Measurements from ENCODE around the gene GPR62. TPM values are rescaled to one million over a fixed set of nuclear protein-coding genes. Genes with fewer than 3 reads are reported as not detected.
"Not testable (repeated sequence)": the region's sequence is repeated elsewhere in the genome, so short reads cannot be mapped to it uniquely, and the experiment has no call there.

GPR62 gene, protein sequence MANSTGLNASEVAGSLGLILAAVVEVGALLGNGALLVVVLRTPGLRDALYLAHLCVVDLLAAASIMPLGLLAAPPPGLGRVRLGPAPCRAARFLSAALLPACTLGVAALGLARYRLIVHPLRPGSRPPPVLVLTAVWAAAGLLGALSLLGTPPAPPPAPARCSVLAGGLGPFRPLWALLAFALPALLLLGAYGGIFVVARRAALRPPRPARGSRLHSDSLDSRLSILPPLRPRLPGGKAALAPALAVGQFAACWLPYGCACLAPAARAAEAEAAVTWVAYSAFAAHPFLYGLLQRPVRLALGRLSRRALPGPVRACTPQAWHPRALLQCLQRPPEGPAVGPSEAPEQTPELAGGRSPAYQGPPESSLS
- total RNA-seq (0.13 TPM), polyA plus RNA-seq (ENCODE audit: insufficient read depth in 1 of 8, insufficient read length in 8 of 8, low replicate concordance in 1 of 8) (under 1 TPM; 0.18 to 0.59 (median 0.52) TPM)
- long read RNA-seq, donor 1, transcript GPR62-201 (1 exons, 2,191 nt), result major isoform, 18 of 18 reads
- long read RNA-seq, donor 1, partial matches to known transcripts, result 0 of 18 reads
- long read RNA-seq, donor 1, other reads (novel, unspliced or antisense), result 0 of 18 reads
- long read RNA-seq, donor 2, transcript GPR62-201 (1 exons, 2,191 nt), result major isoform, 9 of 9 reads
- long read RNA-seq, donor 2, partial matches to known transcripts, result 0 of 9 reads
- long read RNA-seq, donor 2, other reads (novel, unspliced or antisense), result 0 of 9 reads
- long read RNA-seq, donor 3, transcript GPR62-201 (1 exons, 2,191 nt), result major isoform, 63 of 94 reads
- long read RNA-seq, donor 3, partial matches to known transcripts, result 11 of 94 reads
- long read RNA-seq, donor 3, other reads (novel, unspliced or antisense), result 20 of 94 reads
- long read RNA-seq, donor 4, transcript GPR62-201 (1 exons, 2,191 nt), result major isoform, 19 of 19 reads
- long read RNA-seq, donor 4, partial matches to known transcripts, result 0 of 19 reads
- long read RNA-seq, donor 4, other reads (novel, unspliced or antisense), result 0 of 19 reads
- long read RNA-seq, donor 5, transcript GPR62-201 (1 exons, 2,191 nt), result major isoform, 139 of 139 reads
- long read RNA-seq, donor 5, partial matches to known transcripts, result 0 of 139 reads
- long read RNA-seq, donor 5, other reads (novel, unspliced or antisense), result 0 of 139 reads
- long read RNA-seq, donor 6, transcript GPR62-201 (1 exons, 2,191 nt), result major isoform, 99 of 120 reads
- long read RNA-seq, donor 6, partial matches to known transcripts, result 12 of 120 reads
- long read RNA-seq, donor 6, other reads (novel, unspliced or antisense), result 9 of 120 reads
- long read RNA-seq, donor 7, transcript GPR62-201 (1 exons, 2,191 nt), result major isoform, 87 of 87 reads
- long read RNA-seq, donor 7, partial matches to known transcripts, result 0 of 87 reads
- long read RNA-seq, donor 7, other reads (novel, unspliced or antisense), result 0 of 87 reads
- long read RNA-seq, donor 8, transcript GPR62-201 (1 exons, 2,191 nt), result major isoform, 40 of 40 reads
- long read RNA-seq, donor 8, partial matches to known transcripts, result 0 of 40 reads
- long read RNA-seq, donor 8, other reads (novel, unspliced or antisense), result 0 of 40 reads
- long read RNA-seq, donor 9, transcript GPR62-201 (1 exons, 2,191 nt), result major isoform, 38 of 38 reads
- long read RNA-seq, donor 9, partial matches to known transcripts, result 0 of 38 reads
- long read RNA-seq, donor 9, other reads (novel, unspliced or antisense), result 0 of 38 reads
- long read RNA-seq, donor 10, transcript GPR62-201 (1 exons, 2,191 nt), result major isoform, 52 of 69 reads
- long read RNA-seq, donor 10, partial matches to known transcripts, result 12 of 69 reads
- long read RNA-seq, donor 10, other reads (novel, unspliced or antisense), result 5 of 69 reads
- long read RNA-seq, donor 11, transcript GPR62-201 (1 exons, 2,191 nt), result major isoform, 25 of 25 reads
- long read RNA-seq, donor 11, partial matches to known transcripts, result 0 of 25 reads
- long read RNA-seq, donor 11, other reads (novel, unspliced or antisense), result 0 of 25 reads

DNA sequence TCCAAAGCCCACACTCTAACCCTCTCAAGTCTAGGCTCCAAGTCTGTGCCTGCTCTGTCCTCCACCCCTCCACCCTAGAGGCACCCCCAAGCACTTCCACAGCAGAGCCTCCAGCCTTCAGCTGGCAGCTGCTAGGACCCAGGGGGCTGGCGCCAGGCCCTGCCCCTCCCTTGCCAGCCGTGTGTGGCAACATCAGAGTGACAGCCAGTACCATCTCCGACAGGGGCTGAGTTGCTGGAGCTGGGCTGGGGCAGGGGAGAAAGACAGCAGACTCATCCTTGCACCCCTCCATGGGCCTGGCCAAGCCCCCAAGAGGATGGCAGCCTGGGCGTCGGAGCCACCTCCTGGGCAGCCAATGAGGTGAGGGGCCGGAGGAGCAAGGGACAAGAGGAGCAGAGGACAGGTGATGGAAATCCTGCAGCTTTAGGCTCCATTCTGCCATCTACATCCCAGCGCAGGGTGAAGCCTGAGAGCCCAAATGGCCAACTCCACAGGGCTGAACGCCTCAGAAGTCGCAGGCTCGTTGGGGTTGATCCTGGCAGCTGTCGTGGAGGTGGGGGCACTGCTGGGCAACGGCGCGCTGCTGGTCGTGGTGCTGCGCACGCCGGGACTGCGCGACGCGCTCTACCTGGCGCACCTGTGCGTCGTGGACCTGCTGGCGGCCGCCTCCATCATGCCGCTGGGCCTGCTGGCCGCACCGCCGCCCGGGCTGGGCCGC is at the start of gene GPR62:
TSS of gene GPR62 (plus strand) at position 207 of the 718 bp plus-strand sequence. CDS start at position 479, 272 bp downstream.
- WGBS (ENCODE audit: insufficient coverage), result 13% methylated on average over 30 of the region's 33 CpGs
- H3K27ac ChIP-seq (ENCODE audit: low read length), result no peak within 1 kb of the TSS
- no peak for DNase-seq
- peak within 1 kb of the TSS; percentile 8 for H3K4me3 ChIP-seq (ENCODE audit: low read length)
- peaks cover 33% of the 10 kb centered on the region for H3K36me3 ChIP-seq (ENCODE audit: control insufficient read depth, insufficient read depth, low read length)
- H3K4me1 ChIP-seq (ENCODE audit: control insufficient read depth, insufficient read depth, low read length), result peaks cover 22% of the 10 kb centered on the region
- no peaks in the 10 kb centered on the region for H3K9me3 ChIP-seq (replicated peaks; ENCODE audit: control insufficient read depth, low read depth, low read length)
- H3K27me3 ChIP-seq (ENCODE audit: control insufficient read depth, insufficient read depth, low read length), result peaks cover 17% of the 10 kb centered on the region

DNA sequence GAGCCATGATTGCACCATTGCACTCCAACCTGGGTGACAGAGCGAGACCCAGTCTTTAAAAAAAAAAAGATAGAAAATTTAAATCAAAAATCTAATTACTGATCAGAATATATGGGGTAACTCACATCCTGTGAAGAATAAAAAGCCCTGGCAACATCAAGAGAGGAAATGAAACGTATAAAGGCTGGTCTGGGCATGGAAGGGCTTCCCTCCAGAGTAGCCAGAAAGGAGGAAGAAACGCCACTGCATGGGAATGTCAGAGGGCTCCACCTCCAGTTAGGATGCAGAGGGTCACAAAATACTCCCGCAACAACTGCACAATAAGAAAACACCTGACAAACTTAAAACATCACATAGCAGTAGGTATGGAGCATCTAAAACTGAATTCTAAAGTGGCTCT is 47.2 kb upstream of the GPR62 start:
- no peak for DNase-seq
- Histone ChIP-seq H3K9me3 (replicated peaks; ENCODE audit: control insufficient read depth, low read depth, low read length) (no peaks in the 10 kb centered on the region), H3K36me3 (ENCODE audit: control insufficient read depth, insufficient read depth, low read length) (no peaks in the 10 kb centered on the region), H3K4me3 (ENCODE audit: low read length) (no peak overlapping the region), H3K27ac (ENCODE audit: low read length) (no peak overlapping the region), H3K27me3 (ENCODE audit: control insufficient read depth, insufficient read depth, low read length) (no peaks in the 10 kb centered on the region), H3K4me1 (ENCODE audit: control insufficient read depth, insufficient read depth, low read length) (no peaks in the 10 kb centered on the region)
- 29% methylated on average over 1 of the region's 4 CpGs for WGBS (ENCODE audit: insufficient coverage)

DNA sequence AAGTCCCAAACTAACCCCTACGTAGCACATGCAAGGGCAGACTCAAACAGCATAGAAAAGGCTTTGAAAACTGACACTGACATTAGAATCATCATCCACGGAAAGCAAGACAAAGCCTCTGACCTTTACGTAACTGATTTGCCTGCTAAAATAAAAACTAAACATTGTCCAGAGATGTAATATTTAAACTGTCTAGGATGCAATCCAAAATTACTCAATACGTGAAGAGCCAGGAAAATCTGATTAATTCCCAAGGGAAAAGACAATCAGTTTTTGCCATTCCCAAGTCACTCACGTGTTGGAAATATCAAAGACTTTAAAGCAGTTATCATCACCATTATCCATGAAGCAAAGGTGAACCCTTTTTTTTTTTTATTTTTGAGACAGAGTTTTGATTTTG is 38.8 kb upstream of the GPR62 start:
- H3K27ac ChIP-seq (ENCODE audit: low read length), result no peak overlapping the region
- no peak for DNase-seq
- WGBS (ENCODE audit: insufficient coverage), result no CpG with 5 or more reads among the region's 5 CpGs
- H3K9me3 ChIP-seq (replicated peaks; ENCODE audit: control insufficient read depth, low read depth, low read length), result no peaks in the 10 kb centered on the region
- H3K36me3 ChIP-seq (ENCODE audit: control insufficient read depth, insufficient read depth, low read length), result no peaks in the 10 kb centered on the region
- no peaks in the 10 kb centered on the region for H3K4me1 ChIP-seq (ENCODE audit: control insufficient read depth, insufficient read depth, low read length)
- no peak overlapping the region for H3K4me3 ChIP-seq (ENCODE audit: low read length)
- H3K27me3 ChIP-seq (ENCODE audit: control insufficient read depth, insufficient read depth, low read length), result no peaks in the 10 kb centered on the region

DNA sequence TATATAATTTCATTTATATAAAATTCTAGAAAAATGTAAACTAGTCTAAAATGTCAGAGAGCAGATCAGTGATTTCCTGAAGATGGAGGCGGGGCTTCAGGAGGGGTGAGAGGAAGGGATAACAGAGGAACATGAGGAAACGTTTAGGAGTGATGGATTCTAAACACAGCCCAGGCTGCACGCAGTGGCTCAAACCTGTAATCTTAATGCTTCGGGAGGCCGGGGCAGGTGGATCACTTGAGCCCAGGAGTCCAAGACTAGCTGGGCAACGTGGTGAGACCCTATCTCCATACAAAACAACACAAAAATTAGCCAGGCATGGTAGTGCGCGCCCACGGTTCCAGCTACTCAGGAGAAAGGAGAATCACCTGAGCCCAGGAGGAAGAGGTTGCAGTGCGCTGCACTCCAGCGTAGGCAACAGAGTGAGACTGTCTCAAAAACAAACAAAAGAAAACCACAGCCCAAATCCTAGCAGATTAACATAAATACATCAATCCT is 34.1 kb upstream of the GPR62 start:
- H3K27me3 ChIP-seq (ENCODE audit: control insufficient read depth, insufficient read depth, low read length), result no peaks in the 10 kb centered on the region
- no peak overlapping the region for H3K4me3 ChIP-seq (ENCODE audit: low read length)
- DNase-seq, result no peak
- H3K9me3 ChIP-seq (replicated peaks; ENCODE audit: control insufficient read depth, low read depth, low read length), result no peaks in the 10 kb centered on the region
- H3K4me1 ChIP-seq (ENCODE audit: control insufficient read depth, insufficient read depth, low read length), result no peaks in the 10 kb centered on the region
- no peak overlapping the region for H3K27ac ChIP-seq (ENCODE audit: low read length)
- 57% methylated on average over 7 of the region's 11 CpGs for WGBS (ENCODE audit: insufficient coverage)
- H3K36me3 ChIP-seq (ENCODE audit: control insufficient read depth, insufficient read depth, low read length), result no peaks in the 10 kb centered on the region

DNA sequence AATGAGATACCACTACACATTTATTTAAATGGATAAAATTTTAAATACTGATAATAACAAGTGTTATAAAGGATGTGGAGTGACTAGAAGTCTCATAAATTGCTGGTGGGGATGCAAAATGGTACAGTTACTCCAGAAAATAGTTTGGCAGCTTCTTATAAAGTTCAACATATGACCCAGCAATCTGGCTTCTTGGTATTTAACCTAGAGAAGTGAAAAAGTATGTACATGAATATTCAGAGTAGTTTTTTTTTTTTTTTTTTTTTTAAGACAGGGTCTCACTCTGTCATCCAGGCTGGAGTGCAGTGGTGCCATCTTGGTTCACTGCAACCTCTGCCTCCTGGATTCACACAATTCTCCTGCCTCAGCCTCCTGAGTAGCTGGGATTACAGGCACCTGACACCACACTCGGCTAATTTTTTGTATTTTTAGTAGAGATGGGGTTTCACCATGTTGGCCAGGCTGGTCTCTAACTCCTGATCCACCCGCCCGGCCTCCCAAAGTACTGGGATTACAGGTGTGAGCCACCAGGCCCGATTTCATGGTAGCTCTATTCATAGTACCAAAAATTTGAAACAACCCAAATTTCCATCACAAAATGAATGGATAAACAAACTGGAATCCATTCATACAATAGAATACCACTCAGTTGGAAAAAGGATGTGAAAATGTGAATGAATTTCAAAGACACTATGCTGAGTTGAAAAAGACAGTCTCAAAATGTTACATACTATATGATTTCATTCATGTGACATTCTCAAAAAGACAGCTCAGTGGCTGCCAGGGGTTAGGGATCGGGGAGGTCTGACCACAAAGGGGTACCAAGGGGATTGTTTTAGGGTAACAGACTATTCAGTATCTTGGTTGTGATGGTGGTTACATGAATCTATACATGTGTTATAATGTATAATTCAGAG is 27.9 kb upstream of the GPR62 start:
- Histone ChIP-seq H3K27me3 (ENCODE audit: control insufficient read depth, insufficient read depth, low read length) (no peaks in the 10 kb centered on the region), H3K4me1 (ENCODE audit: control insufficient read depth, insufficient read depth, low read length) (no peaks in the 10 kb centered on the region), H3K9me3 (replicated peaks; ENCODE audit: control insufficient read depth, low read depth, low read length) (no peaks in the 10 kb centered on the region), H3K36me3 (ENCODE audit: control insufficient read depth, insufficient read depth, low read length) (peaks cover 2% of the 10 kb centered on the region), H3K27ac (ENCODE audit: low read length) (no peak overlapping the region), H3K4me3 (ENCODE audit: low read length) (no peak overlapping the region)
- no peak for DNase-seq
- no CpG with 5 or more reads among the region's 5 CpGs for WGBS (ENCODE audit: insufficient coverage)

DNA sequence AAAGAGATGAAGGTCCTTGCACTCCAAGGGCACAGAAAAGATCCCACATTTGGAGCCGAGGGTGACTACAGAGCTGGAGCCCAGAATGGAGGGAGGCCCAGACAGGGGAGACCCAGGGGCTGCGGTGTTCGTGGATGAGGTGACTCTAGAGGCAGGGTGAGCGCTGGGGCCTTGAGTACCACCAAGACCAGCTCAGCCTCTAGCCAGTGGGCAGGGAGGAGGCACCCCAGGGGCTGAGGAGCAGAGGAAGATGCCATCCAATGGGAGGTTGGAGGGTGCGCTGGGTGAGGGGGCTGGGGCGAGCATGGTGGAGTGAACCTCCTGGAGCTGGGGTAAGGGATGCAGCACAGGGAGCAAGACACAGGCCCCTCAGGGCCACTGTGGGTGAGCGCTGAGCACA is 26.7 kb upstream of the GPR62 start:
- WGBS (ENCODE audit: insufficient coverage), result 88% methylated on average over 3 of the region's 7 CpGs
- Histone ChIP-seq H3K4me3 (ENCODE audit: low read length) (no peak overlapping the region), H3K4me1 (ENCODE audit: control insufficient read depth, insufficient read depth, low read length) (no peaks in the 10 kb centered on the region), H3K9me3 (replicated peaks; ENCODE audit: control insufficient read depth, low read depth, low read length) (no peaks in the 10 kb centered on the region), H3K36me3 (ENCODE audit: control insufficient read depth, insufficient read depth, low read length) (peaks cover 12% of the 10 kb centered on the region), H3K27me3 (ENCODE audit: control insufficient read depth, insufficient read depth, low read length) (no peaks in the 10 kb centered on the region), H3K27ac (ENCODE audit: low read length) (no peak overlapping the region)
- no peak for DNase-seq

DNA sequence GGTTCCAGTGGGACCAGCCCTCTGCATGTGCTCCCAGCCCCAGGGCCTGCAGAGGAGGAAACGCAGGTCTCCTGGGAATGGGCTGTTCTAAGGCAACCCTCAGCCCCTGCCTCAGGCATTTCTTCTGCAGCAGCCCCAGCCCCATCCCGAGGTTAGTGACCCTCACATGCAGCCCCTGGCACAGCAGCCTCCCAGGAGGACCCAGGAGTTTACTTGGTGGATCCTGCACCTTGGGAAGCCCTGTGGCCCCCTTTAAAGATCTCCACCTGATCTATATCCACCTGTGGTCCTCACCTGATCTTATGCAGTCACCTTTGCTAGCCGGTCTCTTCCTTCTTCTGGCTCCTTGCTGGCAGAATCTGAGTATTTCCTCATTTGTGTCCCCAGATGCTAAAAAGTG is 26.2 kb upstream of the GPR62 start:
- H3K4me3 ChIP-seq (ENCODE audit: low read length); H3K27me3 ChIP-seq (ENCODE audit: control insufficient read depth, insufficient read depth, low read length); H3K9me3 ChIP-seq (replicated peaks; ENCODE audit: control insufficient read depth, low read depth, low read length); H3K4me1 ChIP-seq (ENCODE audit: control insufficient read depth, insufficient read depth, low read length); H3K27ac ChIP-seq (ENCODE audit: low read length); DNase-seq: not testable (repeated sequence)
- peaks cover 17% of the 10 kb centered on the region for H3K36me3 ChIP-seq (ENCODE audit: control insufficient read depth, insufficient read depth, low read length)
- 93% methylated on average over 3 of the region's 3 CpGs for WGBS (ENCODE audit: insufficient coverage)

DNA sequence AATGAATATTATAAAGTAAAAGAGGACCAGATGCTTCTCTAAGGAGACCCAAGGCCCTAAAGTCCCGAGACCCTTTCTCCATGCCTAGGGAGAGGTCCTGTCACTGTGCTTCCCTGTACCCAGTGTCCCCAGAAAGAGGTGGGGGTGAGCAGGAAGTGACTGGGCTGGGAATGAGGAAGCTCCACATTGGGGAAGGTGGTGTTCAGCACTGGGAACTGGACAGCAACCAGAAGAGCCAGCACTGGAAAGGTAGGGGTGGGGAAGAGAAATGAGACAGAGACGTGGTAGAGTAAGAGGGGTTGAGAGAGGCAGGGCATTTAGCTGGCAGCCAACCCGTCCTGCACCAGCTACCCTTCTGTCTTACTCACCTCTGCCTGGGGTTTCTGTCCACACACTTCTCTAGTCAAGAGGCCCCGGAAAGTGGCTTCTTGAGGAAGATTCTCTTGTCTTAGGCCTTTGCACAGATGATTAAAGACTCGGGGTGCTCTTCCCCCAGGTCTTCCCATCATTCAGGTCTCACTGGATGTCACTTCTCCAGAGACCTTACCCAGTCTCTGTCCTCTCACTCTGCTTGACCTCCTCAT is 25.7 kb upstream of the GPR62 start:
- Histone ChIP-seq H3K9me3 (replicated peaks; ENCODE audit: control insufficient read depth, low read depth, low read length) (no peaks in the 10 kb centered on the region), H3K4me3 (ENCODE audit: low read length) (no peak overlapping the region), H3K36me3 (ENCODE audit: control insufficient read depth, insufficient read depth, low read length) (peaks cover 23% of the 10 kb centered on the region), H3K27me3 (ENCODE audit: control insufficient read depth, insufficient read depth, low read length) (no peaks in the 10 kb centered on the region), H3K4me1 (ENCODE audit: control insufficient read depth, insufficient read depth, low read length) (no peaks in the 10 kb centered on the region), H3K27ac (ENCODE audit: low read length) (no peak overlapping the region)
- WGBS (ENCODE audit: insufficient coverage), result 81% methylated on average over 3 of the region's 5 CpGs
- no peak for DNase-seq

Measured in muscle of leg (tissue), 16 donors.